Hepatocyte (in vitro differentiated cells): Measurements from ENCODE around the gene GPR22. TPM values are rescaled to one million over a fixed set of nuclear protein-coding genes. Genes with fewer than 3 reads are reported as not detected.

Source experiments
- DNase-seq: peaks from one replicate; pipeline ENCODE4 v3.0.0-alpha.2; 2016; ENCODE audit warnings: low spot score
- H2AFZ ChIP-seq: fragments of 200-600 bp; sonication (generic); 2 replicates; pipeline ENCODE4 v1.6.0; 2016; ENCODE audit warnings: antibody characterized with exemption, mild to moderate bottlenecking
- H3K27ac ChIP-seq: fragments of 200-600 bp; sonication (generic); 2 replicates; pipeline ENCODE4 v1.5.1; 2016; ENCODE audit warnings: mild to moderate bottlenecking
- H3K27me3 ChIP-seq: fragments of 200-600 bp; sonication (generic); 2 replicates; pipeline ENCODE4 v1.6.1; 2016
- H3K36me3 ChIP-seq: fragments of 200-600 bp; sonication (generic); replicated peaks from 2 replicates; pipeline ENCODE4 v1.5.1; 2016; ENCODE audit warnings: low read depth; ENCODE audit not compliant: insufficient read depth
- H3K4me1 ChIP-seq: fragments of 200-600 bp; sonication (generic); 2 replicates; pipeline ENCODE4 v1.5.1; 2016; ENCODE audit warnings: mild to moderate bottlenecking, moderate library complexity; ENCODE audit not compliant: insufficient read depth
- H3K4me2 ChIP-seq: fragments of 200-600 bp; sonication (generic); 2 replicates; pipeline ENCODE4 v1.6.0; 2016
- H3K4me3 ChIP-seq: fragments of 200-600 bp; sonication (generic); 2 replicates; pipeline ENCODE4 v1.5.1; 2016; ENCODE audit warnings: mild to moderate bottlenecking
- H3K79me2 ChIP-seq: fragments of 200-600 bp; sonication (generic); 2 replicates; pipeline ENCODE4 v1.6.0; 2017; ENCODE audit warnings: mild to moderate bottlenecking
- H3K9me2 ChIP-seq: fragments of 200-600 bp; sonication (generic); replicated peaks from 2 replicates; pipeline ENCODE4 v1.6.0; 2017; ENCODE audit warnings: mild to moderate bottlenecking; ENCODE audit not compliant: insufficient read depth
- H3K9me3 ChIP-seq: fragments of 200-600 bp; sonication (generic); 2 replicates; pipeline ENCODE4 v1.5.1; 2016; ENCODE audit warnings: low read depth, mild to moderate bottlenecking
- H4K20me1 ChIP-seq: fragments of 200-600 bp; sonication (generic); 2 replicates; pipeline ENCODE4 v1.6.0; 2016; ENCODE audit warnings: mild to moderate bottlenecking; ENCODE audit not compliant: insufficient read depth, poor library complexity, severe bottlenecking
- CTCF ChIP-seq: fragments of 200-600 bp; sonication (generic); IDR thresholded peaks from 2 replicates; pipeline ENCODE4 v1.5.1; 2016; ENCODE audit warnings: antibody characterized with exemption, mild to moderate bottlenecking; ENCODE audit not compliant: poor library complexity
- EZH2 ChIP-seq: fragments of 200-600 bp; sonication (generic); IDR thresholded peaks from 2 replicates; pipeline ENCODE4 v1.6.1; 2016; ENCODE audit warnings: antibody characterized with exemption, mild to moderate bottlenecking, borderline replicate concordance
- EZH2phosphoT487 ChIP-seq: fragments of 200-600 bp; sonication (generic); IDR thresholded peaks from one replicate; pipeline ENCODE4 v1.6.1; 2018; ENCODE audit warnings: antibody characterized with exemption, mild to moderate bottlenecking, low read depth, moderate library complexity; ENCODE audit not compliant: unreplicated experiment, severe bottlenecking
- WGBS: methylation state at CpG from one replicate; pipeline ENCODE4 v1.1.6; 2016; ENCODE audit warnings: low lambda C conversion rate; ENCODE audit errors: missing lambda C conversion rate; 5-methylcytosine and 5-hydroxymethylcytosine counted together
- polyA plus RNA-seq: library from polyadenylated mRNA; unstranded; fragments of >200 nt; fragmentation: Nextera tagmentation; extraction: Ambion mirVana; gene quantifications from 2 replicates; pipeline ENCODE4 v1.2.1, GENCODE V29; 2016
- small RNA-seq: library from RNA; depleted of rRNA; stranded (forward); fragments of <200 nt; gene quantifications from one replicate; pipeline ENCODE3, GENCODE V24; 2014
- total RNA-seq: library from RNA; depleted of rRNA; stranded (reverse); fragments of >200 nt; gene quantifications from 2 replicates; pipeline ENCODE4 v1.2.3, GENCODE V29; 2014

GPR22 gene
- total and polyA plus RNA-seq, 2 experiments from 2014 or later, result 0.07 to 0.27 TPM

- Histone ChIP-seq H3K27ac (peak overlapping the region; percentile 64), H3K4me3 (no peak overlapping the region), H3K9me3 (no peaks in the 10 kb centered on the region), H3K36me3 (no peaks in the 10 kb centered on the region), H4K20me1 (no peaks in the 10 kb centered on the region), H3K9me2 (no peaks in the 10 kb centered on the region), H2AFZ (no peak overlapping the region), H3K4me2 (no peak overlapping the region), H3K4me1 (peaks cover 3% of the 10 kb centered on the region), H3K27me3 (no peaks in the 10 kb centered on the region), H3K79me2 (peaks cover under 1% of the 10 kb centered on the region)
- TF ChIP-seq EZH2, result no peak
- TF ChIP-seq CTCF, result no peak
- no peak for TF ChIP-seq EZH2phosphoT487
- peak; percentile 68 for DNase-seq
- 88% methylated on average over 2 of the region's 2 CpGs for WGBS
Observed at GRCh38 chr7:107505997-107506673, 36.3 kb downstream of the GPR22 start.

GRCh38 chr7:107506674-107507339, 37.0 kb downstream of the GPR22 start:
- WGBS, result 87% methylated on average over 6 of the region's 7 CpGs
- Histone ChIP-seq H3K4me3 (no peak overlapping the region), H3K27ac (peak overlapping the region; percentile 64), H3K27me3 (no peaks in the 10 kb centered on the region), H2AFZ (no peak overlapping the region), H3K9me2 (no peaks in the 10 kb centered on the region), H3K4me1 (peaks cover 3% of the 10 kb centered on the region), H3K36me3 (no peaks in the 10 kb centered on the region), H3K9me3 (no peaks in the 10 kb centered on the region), H4K20me1 (no peaks in the 10 kb centered on the region), H3K4me2 (no peak overlapping the region), H3K79me2 (no peaks in the 10 kb centered on the region)
- TF ChIP-seq CTCF (no peak), EZH2phosphoT487 (no peak), EZH2 (no peak)
- DNase-seq, result peak; percentile 15

Small RNA genes within 50 kb of the gene (small RNA-seq; reads per million reads assigned to genes)
- gene AC002381.1, result not detected

Other genes with a start within 250 kb of the GPR22 start
- gene COG5, start 93.9 kb downstream of the GPR22 start, total RNA-seq, result 53.5 and 82.2 TPM in 2 replicates
- 12.7 and 15.8 TPM in 2 replicates for gene COG5, start 93.9 kb downstream of the GPR22 start, polyA plus RNA-seq
- 12.5 and 14.2 TPM in 2 replicates for gene DUS4L, start 93.9 kb downstream of the GPR22 start, total RNA-seq
- 5.4 and 6.3 TPM in 2 replicates for gene DUS4L, start 93.9 kb downstream of the GPR22 start, polyA plus RNA-seq
- 54.2 and 76.6 TPM in 2 replicates for gene BCAP29, start 110.2 kb downstream of the GPR22 start, total RNA-seq
- gene BCAP29, start 110.2 kb downstream of the GPR22 start, polyA plus RNA-seq, result 27.5 and 35.1 TPM in 2 replicates
- gene SLC26A4, start 190.8 kb downstream of the GPR22 start, total RNA-seq, result 0.20 TPM in 1 of 2 replicates, not detected in the other
- gene SLC26A4, start 190.8 kb downstream of the GPR22 start, polyA plus RNA-seq, result 0.35 TPM in 1 of 2 replicates, not detected in the other